Retinal pigment epithelial cell (primary cell): ENCODE measurements around the gene MAP3K6.

Experiments
- DNase-seq: peaks from one replicate; pipeline ENCODE4 v3.0.0-alpha.2; 2010; ENCODE audit warnings: low read depth
- H3K4me3 ChIP-seq: 2 replicates; pipeline ENCODE4 v1.5.1; 2011; ENCODE audit warnings: mild to moderate bottlenecking, low read length, control low read depth, moderate library complexity
- CTCF ChIP-seq: conservative IDR thresholded peaks from 2 replicates; pipeline ENCODE4 v1.5.1; 2011; ENCODE audit warnings: low read depth, low read length, control low read depth, inconsistent platforms

Gene MAP3K6

DNA sequence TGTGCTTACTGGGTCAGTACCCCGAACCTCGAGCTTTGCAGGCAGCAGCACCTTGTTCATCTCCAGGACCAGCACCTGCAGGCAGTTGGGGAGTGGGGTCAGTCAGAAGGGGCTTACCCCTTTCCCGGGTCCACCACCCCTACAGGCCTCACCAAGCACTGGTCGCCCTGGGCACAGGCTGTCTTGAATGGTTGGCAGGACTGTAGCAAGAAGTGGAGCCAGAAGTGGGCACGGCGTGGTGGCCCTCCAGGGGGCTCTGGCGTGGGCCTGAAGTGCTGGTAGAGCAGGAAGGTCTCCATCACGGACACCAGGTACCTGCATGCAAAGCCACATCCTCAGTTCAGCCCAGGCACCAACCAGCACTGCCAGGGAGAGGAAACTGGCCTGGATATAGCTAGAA lies 5.2 kb downstream of the MAP3K6 start:
- TF ChIP-seq CTCF: no peak
- DNase-seq: no peak
- no peak overlapping the region for H3K4me3 ChIP-seq

- no peak overlapping the region for H3K4me3 ChIP-seq
- no peak for DNase-seq
- no peak for TF ChIP-seq CTCF
Measured at GRCh38 chr1:27361044-27361402, 5.7 kb downstream of the MAP3K6 start.

GRCh38 chr1:27360159-27361043 lies 6.4 kb downstream of the MAP3K6 start:
- H3K4me3 ChIP-seq: peak overlapping the region; percentile 51
- TF ChIP-seq CTCF: no peak
- DNase-seq: no peak

DNA sequence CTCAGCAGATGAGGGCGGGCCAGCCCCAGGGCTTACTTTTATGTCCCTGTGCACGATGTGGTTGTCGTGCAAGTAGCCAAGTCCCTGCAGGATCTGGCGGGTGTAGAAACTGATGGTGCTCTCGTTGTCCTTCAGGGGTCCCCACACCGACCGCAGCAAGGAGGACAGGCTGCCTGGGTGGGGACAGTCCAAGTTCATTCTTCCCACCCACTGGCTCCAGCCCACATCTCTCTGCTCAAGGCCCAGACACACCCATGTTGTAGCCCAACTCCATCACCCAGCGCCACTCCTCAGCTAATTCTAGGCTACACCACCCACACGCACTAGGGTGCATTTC lies 7.0 kb downstream of the MAP3K6 start:
- TF ChIP-seq CTCF: no peak
- no peak for DNase-seq
- peak overlapping the region; percentile 51 for H3K4me3 ChIP-seq

DNA sequence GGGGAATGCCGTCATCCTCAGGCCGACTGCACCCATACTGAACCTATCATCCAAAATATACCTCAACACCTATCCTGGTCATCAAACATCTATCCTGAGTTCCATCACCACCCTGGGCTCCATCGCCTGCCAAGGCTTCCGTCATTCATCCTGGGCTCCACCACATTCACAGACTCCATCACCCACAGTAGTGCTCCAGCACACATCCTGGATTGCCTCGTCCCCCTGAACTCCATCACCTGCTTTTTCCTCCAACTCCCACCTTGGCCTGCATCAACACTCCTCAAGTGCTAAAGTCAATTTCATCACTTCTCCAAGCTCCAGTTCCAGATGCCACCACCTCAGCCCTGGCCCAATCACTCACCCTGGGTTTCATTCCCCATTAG lies 7.8 kb downstream of the MAP3K6 start:
- no peak for DNase-seq
- no peak for TF ChIP-seq CTCF
- H3K4me3 ChIP-seq: no peak overlapping the region

DNA sequence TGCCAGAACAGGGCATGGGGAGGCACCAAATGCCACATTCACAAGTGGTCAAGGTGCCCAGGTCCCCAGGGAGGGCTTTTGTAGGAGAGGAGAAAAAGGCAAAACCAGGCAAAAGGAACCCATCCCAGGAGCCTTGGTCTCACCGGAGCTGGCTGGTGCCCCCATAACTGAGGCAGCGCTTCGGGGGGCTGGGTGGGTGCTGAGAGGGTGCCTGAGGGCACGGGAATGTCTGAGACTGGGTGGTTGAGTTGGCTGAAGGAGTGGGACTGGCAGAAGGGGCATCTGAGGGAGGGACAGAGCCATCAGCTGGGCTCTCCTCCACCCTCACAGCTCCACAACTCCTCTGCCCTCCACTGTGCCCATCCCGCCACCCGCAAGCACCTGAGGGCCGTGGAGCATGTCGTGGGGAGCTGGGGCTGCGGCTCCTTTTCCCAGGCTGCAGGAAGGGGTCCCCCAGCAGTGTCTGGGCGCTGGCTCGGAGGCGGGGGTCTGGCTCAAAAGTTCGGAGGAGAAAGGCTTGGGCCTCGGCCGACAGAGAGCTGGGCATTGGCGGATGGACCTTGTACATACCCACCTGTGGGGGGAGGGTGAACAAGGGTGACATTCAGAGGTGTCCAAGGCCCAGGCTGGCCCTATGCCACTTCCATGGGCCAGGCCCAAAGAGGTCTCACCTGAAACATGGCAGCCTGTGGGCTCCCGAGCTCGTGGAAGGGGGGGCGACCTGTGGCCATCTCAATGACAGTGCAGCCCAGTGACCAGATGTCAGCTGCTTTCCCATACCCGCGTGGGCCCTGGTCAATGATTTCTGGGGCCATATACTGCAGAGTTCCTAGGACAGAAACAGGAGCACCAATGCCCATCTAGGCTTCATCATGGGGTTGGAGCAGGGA lies 8.5 kb downstream of the MAP3K6 start:
- no peak for TF ChIP-seq CTCF
- H3K4me3 ChIP-seq: no peak overlapping the region

More for the DNA sequence above, 8.5 kb downstream of the MAP3K6 start:
- no peak for DNase-seq
